Measurements from ENCODE around the gene TGFBR2. TPM values are rescaled to one million over a fixed set of nuclear protein-coding genes. Genes with fewer than 3 reads are reported as not detected.
A peak's percentile ranks its signal among the peaks of the same experiment; 100 is the strongest.

Gene TGFBR2
- total RNA-seq, 4 donors from 2014 or later: 120 to 418 (median 218) TPM

GRCh38 chr3:30626443-30627180, 20.2 kb downstream of the TGFBR2 start:
- Histone ChIP-seq H3K9me3 (no peaks in the 10 kb centered on the region), H3K27ac (peak overlapping the region in 2 of 3 donors; percentile 1 to 33), H3K36me3 (no peaks in the 10 kb centered on the region), H3K27me3 (no peaks in the 10 kb centered on the region), H3K4me3 (replicated peaks in 1 of 3) (no peak overlapping the region), H3K4me1 (peaks cover 10 to 28% of the 10 kb centered on the region in 2 donors)
- no peak for TF ChIP-seq POLR2A (IDR thresholded peaks at IDR 0.05)
- no peak for TF ChIP-seq CTCF (IDR thresholded peaks at IDR 0.05)
- WGBS, 2 donors: 90 to 96% methylated on average over 5 of the region's 5 CpGs
- no peak for DNase-seq
- intact Hi-C loops (cut with DNase I): no loop called here

- H3K36me3 ChIP-seq: no peaks in the 10 kb centered on the region
- intact Hi-C loops (cut with DNase I): no loop called here
- no peak overlapping the region for H3K4me3 ChIP-seq (replicated peaks in 1 of 3)
- WGBS, 2 donors: 76 to 78% methylated on average over 4 of the region's 4 CpGs
- no peaks in the 10 kb centered on the region for H3K27me3 ChIP-seq
- DNase-seq: no peak
- peak overlapping the region in 1 of 3 donors; percentile 17 for H3K27ac ChIP-seq
- H3K9me3 ChIP-seq: no peaks in the 10 kb centered on the region
- TF ChIP-seq CTCF (IDR thresholded peaks at IDR 0.05) (no peak), POLR2A (IDR thresholded peaks at IDR 0.05) (no peak)
- H3K4me1 ChIP-seq: peaks cover 10 to 37% of the 10 kb centered on the region in 2 donors
These were observed 22.0 kb downstream of the TGFBR2 start for GRCh38 chr3:30628205-30628900.

- intact Hi-C loops (cut with DNase I): no loop called here
- peaks cover 10 to 41% of the 10 kb centered on the region in 2 donors for H3K4me1 ChIP-seq
- peak in 1 of 2 donors; percentile 17 for DNase-seq
- H3K4me3 ChIP-seq (replicated peaks in 1 of 3): no peak overlapping the region
- no peaks in the 10 kb centered on the region for H3K36me3 ChIP-seq
- peak overlapping the region; percentile 17 to 25 (median 23) for H3K27ac ChIP-seq
- WGBS, 2 donors: 82 to 86% methylated on average over 5 of the region's 5 CpGs
- H3K27me3 ChIP-seq: no peaks in the 10 kb centered on the region
- TF ChIP-seq CTCF (IDR thresholded peaks at IDR 0.05): peak in 2 of 6 experiments; percentile 16 to 29
- no peak for TF ChIP-seq POLR2A (IDR thresholded peaks at IDR 0.05)
- H3K9me3 ChIP-seq: no peaks in the 10 kb centered on the region
These were observed 22.6 kb downstream of the TGFBR2 start for GRCh38 chr3:30628901-30629590.

GRCh38 chr3:30629746-30630145, 23.3 kb downstream of the TGFBR2 start:
- WGBS, 2 donors: 83 to 86% methylated on average over 6 of the region's 6 CpGs
- intact Hi-C loops (cut with DNase I): no loop called here
- no peak for TF ChIP-seq POLR2A (IDR thresholded peaks at IDR 0.05)
- no peak for TF ChIP-seq CTCF (IDR thresholded peaks at IDR 0.05)
- Histone ChIP-seq H3K27me3 (no peaks in the 10 kb centered on the region), H3K4me3 (replicated peaks in 1 of 3) (no peak overlapping the region), H3K9me3 (no peaks in the 10 kb centered on the region), H3K4me1 (peaks cover 7 to 45% of the 10 kb centered on the region in 2 donors), H3K27ac (peak overlapping the region; percentile 17 to 25 (median 23)), H3K36me3 (no peaks in the 10 kb centered on the region)
- DNase-seq: no peak
